HG03060 (cell line): ENCODE results near the gene PROSER2.

Source experiments
- ATAC-seq: cut with Tn5 transposase; IDR thresholded peaks from one replicate; pipeline ENCODE4 v1.9.1; 2021; ENCODE audit warnings: low read depth, moderate number of reproducible peaks; ENCODE audit not compliant: unreplicated experiment

Gene PROSER2

GRCh38 chr10:11799736-11800080 is 23.4 kb upstream of the PROSER2 start:
- ATAC-seq = no peak

- ATAC-seq = no peak
These were observed 18.8 kb upstream of the PROSER2 start for GRCh38 chr10:11804336-11804735.

- no peak for ATAC-seq
These were observed 17.4 kb upstream of the PROSER2 start for GRCh38 chr10:11805792-11806191.

GRCh38 chr10:11806706-11807105 is 16.4 kb upstream of the PROSER2 start:
- no peak for ATAC-seq

GRCh38 chr10:11808808-11809207 is 14.3 kb upstream of the PROSER2 start:
- ATAC-seq = no peak

- ATAC-seq = no peak
These were observed 12.8 kb upstream of the PROSER2 start for GRCh38 chr10:11810313-11810766.

DNA sequence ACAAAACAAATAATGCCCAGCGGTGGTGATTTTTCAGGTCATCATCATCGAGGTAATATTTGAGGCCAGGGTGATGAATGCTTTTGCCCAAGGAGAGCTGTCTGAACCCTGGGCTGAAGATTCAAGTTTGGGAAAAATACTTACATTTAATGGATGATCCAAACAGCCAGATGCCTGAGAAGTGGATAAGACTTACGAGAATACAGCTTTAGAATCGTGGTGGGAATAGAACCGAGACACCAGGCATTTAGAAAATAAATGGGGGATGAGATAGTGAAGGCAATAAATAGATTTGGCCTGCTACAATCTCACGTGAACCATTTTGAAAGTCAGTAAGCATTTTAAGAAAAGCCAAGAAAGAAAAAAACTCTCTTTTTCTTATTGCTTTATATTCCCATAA is 12.2 kb upstream of the PROSER2 start:
- ATAC-seq = no peak

DNA sequence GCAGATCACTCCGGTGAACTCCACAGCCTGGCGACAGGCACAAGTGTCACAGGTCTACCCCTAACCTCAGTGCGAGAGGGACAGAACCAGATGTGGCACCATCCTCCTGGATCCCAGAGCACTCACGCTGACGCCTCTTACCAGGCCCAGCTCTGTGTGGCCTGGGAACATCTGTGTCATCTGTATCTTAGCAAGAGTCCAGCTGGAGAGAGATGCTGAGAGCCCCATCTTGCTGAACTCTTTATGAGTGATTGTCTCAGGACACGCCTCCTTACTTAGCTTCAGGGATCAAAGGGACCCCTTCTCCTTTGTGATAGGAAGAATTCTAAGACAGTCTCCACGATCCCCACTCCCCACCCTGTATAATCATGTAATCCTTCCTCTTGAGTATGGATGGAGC is 10.0 kb upstream of the PROSER2 start:
- ATAC-seq = no peak

DNA sequence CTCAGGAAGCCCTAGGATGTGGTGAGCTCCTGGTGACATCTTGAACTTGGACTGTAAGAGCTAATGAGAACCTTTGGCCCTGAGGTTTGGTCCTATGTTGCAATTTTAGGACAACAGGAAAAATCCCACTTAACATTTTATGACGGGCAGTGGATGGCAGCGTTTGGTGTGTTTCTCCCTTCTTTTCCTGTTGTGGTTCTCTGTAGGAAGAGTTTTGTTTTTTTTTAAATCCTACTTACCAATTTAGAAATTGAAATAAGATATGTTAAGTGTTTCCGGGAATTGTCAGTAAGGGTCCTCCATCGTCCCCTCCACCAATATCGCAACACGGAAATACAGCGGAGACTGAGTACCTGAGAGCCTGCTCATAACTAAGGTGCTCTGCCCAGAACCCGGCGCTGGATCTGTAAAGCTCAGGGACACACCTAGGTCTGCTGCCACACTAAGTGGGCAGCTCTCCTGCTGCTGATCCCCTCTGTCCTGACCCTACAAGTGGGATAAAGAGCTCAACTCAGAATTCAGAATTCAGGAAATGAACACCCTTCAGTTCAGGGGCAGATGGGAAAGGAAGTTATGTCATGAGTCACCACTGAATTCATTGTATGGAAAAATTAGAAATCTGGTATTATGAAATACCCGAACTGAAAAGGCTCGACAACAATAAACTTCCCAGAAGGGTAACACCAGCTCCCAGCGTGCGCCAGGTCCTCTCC is 9.1 kb upstream of the PROSER2 start:
- ATAC-seq = no peak

GRCh38 chr10:11819027-11819426 is 4.1 kb upstream of the PROSER2 start:
- ATAC-seq = no peak

DNA sequence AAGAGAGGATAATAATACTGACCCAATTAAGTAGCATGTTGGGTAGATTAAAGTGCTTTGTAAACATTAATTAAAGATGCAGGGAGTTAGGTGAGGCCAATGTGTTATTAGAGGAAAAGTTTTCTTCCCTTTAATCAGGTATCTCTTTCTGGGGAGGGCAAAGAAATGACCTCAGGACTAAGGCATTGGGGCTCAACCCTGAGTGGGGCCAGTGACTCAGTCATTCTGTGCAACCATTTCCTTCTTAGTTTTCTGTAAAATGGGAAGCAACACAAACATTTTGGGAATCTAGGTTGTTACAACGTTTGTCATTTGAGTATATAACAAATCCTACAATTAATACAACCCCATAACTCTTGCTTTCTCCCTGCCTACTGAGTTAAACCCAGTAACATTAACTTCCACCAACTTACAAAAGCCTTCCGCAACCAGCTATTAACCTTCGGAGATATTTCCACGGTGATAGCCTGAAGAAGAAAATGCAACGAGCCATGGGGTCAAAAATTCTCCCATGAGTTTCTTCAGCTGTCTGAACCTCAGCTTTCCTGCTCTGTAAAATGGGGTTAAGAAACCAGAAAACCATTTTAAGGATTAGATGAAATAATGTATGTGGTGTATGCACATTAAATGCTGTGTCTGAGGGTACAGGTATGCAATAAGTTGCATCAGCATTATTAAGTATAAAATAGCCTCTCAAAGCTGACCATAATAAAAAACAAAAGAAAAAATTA is 965 bp upstream of the PROSER2 start:
- ATAC-seq = no peak

DNA sequence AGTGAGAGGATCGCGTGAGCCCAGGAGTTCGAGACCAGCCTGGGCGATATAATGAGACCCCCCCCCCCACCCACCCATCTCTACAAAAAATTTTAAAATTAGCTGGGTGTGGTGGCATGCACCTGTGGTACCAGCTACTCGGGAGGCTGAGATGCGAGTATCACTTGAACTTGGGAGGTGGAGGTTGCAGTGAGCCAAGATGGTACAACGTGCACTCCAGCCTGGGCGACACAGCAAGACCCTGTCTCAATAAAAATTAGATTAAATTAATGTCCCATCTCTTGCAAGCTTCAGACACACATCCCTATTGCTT is 391 bp upstream of the PROSER2 start:
- ATAC-seq = no peak

DNA sequence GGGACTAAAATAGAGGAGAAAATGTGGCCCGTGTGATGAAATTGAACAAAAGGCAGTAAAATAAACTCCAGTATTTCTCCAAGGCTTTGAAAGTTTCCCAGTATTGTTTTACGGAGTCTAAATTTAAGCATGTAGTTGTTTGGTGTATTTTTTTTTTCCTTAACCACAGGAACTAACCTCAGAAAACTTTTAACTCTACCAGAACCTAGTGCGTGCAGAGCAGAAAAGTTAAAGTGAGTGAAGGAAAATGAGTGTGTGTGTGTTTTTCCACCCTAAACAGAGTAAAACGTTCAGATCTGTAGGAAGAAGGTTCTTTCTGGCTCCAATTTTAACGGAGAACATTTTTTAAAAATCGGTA is 812 bp downstream of the PROSER2 start:
- ATAC-seq = no peak

- no peak for ATAC-seq
These were observed 1.2 kb downstream of the PROSER2 start for GRCh38 chr10:11824376-11824775.

GRCh38 chr10:11824825-11825224 is 1.7 kb downstream of the PROSER2 start:
- ATAC-seq = no peak

GRCh38 chr10:11825796-11826414 is 2.7 kb downstream of the PROSER2 start:
- ATAC-seq = no peak

- no peak for ATAC-seq
These were observed 3.9 kb downstream of the PROSER2 start for GRCh38 chr10:11827006-11827405.

GRCh38 chr10:11827414-11827813 is 4.3 kb downstream of the PROSER2 start:
- no peak for ATAC-seq

GRCh38 chr10:11828682-11829284 is 5.6 kb downstream of the PROSER2 start:
- ATAC-seq = no peak

- ATAC-seq = no peak
These were observed 7.8 kb downstream of the PROSER2 start for GRCh38 chr10:11830836-11831519.

DNA sequence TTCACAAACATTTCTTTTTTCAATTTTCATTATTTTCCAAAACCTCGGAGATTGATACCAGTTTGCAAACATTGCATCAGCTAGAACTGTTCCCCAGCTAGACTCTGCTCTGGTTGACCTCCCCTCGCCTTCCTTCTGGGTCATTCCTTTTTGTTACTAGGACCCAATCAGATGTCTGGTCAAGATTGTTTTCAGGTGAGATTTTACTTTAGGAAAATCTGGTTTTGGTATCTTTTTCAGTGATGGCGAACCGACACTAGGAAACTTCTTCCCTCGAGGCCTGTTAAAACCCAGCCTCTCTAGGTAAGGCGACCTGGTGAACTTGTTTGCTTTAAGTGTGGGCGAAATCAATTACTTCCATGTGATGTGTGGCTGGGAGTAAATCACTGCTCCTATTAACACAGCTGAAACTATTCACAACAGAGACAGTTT is 8.4 kb downstream of the PROSER2 start:
- no peak for ATAC-seq
